HG02970 (cell line): ENCODE data around the gene EIF4EBP2.
A peak's percentile ranks its signal among the peaks of the same experiment; 100 is the strongest.

ENCODE experiments used
- ATAC-seq: cut with Tn5 transposase; IDR thresholded peaks from one replicate; pipeline ENCODE4 v1.9.1; 2021; ENCODE audit warnings: mild to moderate bottlenecking, moderate library complexity, moderate number of reproducible peaks; ENCODE audit not compliant: unreplicated experiment, low FRiP score

Gene EIF4EBP2

GRCh38 chr10:70404036-70404786, at the start of gene EIF4EBP2:
TSS of gene EIF4EBP2 (plus strand) at chr10:70404145. CDS start at chr10:70404402, 257 bp downstream.
- ATAC-seq, result peak; percentile 83

GRCh38 chr10:70354556-70354955, 49.4 kb upstream of the EIF4EBP2 start:
- no peak for ATAC-seq

GRCh38 chr10:70355051-70356021, 48.6 kb upstream of the EIF4EBP2 start:
- no peak for ATAC-seq

- no peak for ATAC-seq
Observed at GRCh38 chr10:70357565-70357964, 46.4 kb upstream of the EIF4EBP2 start.

GRCh38 chr10:70358446-70358845, 45.5 kb upstream of the EIF4EBP2 start:
- ATAC-seq, result no peak

- ATAC-seq, result no peak
Observed at GRCh38 chr10:70359017-70359550, 44.9 kb upstream of the EIF4EBP2 start.

- ATAC-seq, result no peak
Observed at GRCh38 chr10:70360215-70360614, 43.7 kb upstream of the EIF4EBP2 start.

GRCh38 chr10:70362328-70362727, 41.6 kb upstream of the EIF4EBP2 start:
- no peak for ATAC-seq

GRCh38 chr10:70363292-70363691, 40.7 kb upstream of the EIF4EBP2 start:
- ATAC-seq, result no peak

- peak; percentile 82 for ATAC-seq
Observed at GRCh38 chr10:70363971-70364771, 39.8 kb upstream of the EIF4EBP2 start.

GRCh38 chr10:70364772-70365091, 39.2 kb upstream of the EIF4EBP2 start:
- no peak for ATAC-seq

- ATAC-seq, result no peak
Observed at GRCh38 chr10:70367195-70367796, 36.6 kb upstream of the EIF4EBP2 start.

GRCh38 chr10:70368774-70369482, 35.0 kb upstream of the EIF4EBP2 start:
- no peak for ATAC-seq

- ATAC-seq, result no peak
Observed at GRCh38 chr10:70369498-70370018, 34.4 kb upstream of the EIF4EBP2 start.

- ATAC-seq, result no peak
Observed at GRCh38 chr10:70370766-70371165, 33.2 kb upstream of the EIF4EBP2 start.

GRCh38 chr10:70371846-70372245, 32.1 kb upstream of the EIF4EBP2 start:
- ATAC-seq, result no peak

GRCh38 chr10:70374775-70375614, 28.9 kb upstream of the EIF4EBP2 start:
- ATAC-seq, result no peak
